Esophagus squamous epithelium (tissue), 4 donors: Measurements from ENCODE around the gene KCNH6.

Experiments
- POLR2A ChIP-seq, 4 donors: fragments of 450-650 bp; IDR thresholded peaks; one replicate each; pipeline ENCODE4 v1.6.1; 2017; ENCODE audit warnings: antibody characterized with exemption in 4 of 4, mild to moderate bottlenecking in 4 of 4, moderate library complexity in 3 of 4
- TF ChIP-seq, protein P1 (sequence below), 6 experiments: fragments of 450-650 bp in 4 of 6; fragments of 200-600 bp in 2 of 6; sonication (generic) in 2 of 6; IDR thresholded peaks; one replicate each; pipeline ENCODE4 v1.5.1; 2016 to 2019; ENCODE audit warnings: antibody characterized with exemption in 6 of 6, mild to moderate bottlenecking in 4 of 6, moderate library complexity in 4 of 6

DNA sequence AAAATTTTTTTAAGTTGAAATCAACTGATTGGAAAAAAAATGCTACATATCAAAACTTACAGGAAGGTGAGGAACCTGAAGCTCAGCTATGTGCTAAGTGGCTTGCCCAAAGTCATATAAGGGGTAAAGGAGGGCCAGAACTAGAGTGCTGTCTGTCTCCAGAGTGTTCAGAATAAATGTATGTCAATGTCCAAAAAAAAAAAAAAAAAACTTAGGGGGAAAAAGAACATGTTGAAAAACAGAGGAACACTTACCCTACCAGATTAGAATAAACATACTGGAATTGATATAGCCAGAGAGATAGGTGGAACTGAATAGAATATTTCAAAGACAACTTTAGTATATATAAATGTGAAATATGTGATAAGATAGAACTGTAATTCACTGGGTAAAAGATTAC lies 38.7 kb downstream of the KCNH6 start:
- TF ChIP-seq, protein P1, sequence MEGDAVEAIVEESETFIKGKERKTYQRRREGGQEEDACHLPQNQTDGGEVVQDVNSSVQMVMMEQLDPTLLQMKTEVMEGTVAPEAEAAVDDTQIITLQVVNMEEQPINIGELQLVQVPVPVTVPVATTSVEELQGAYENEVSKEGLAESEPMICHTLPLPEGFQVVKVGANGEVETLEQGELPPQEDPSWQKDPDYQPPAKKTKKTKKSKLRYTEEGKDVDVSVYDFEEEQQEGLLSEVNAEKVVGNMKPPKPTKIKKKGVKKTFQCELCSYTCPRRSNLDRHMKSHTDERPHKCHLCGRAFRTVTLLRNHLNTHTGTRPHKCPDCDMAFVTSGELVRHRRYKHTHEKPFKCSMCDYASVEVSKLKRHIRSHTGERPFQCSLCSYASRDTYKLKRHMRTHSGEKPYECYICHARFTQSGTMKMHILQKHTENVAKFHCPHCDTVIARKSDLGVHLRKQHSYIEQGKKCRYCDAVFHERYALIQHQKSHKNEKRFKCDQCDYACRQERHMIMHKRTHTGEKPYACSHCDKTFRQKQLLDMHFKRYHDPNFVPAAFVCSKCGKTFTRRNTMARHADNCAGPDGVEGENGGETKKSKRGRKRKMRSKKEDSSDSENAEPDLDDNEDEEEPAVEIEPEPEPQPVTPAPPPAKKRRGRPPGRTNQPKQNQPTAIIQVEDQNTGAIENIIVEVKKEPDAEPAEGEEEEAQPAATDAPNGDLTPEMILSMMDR (IDR thresholded peaks at IDR 0.05), result no peak
- no peak for TF ChIP-seq POLR2A (IDR thresholded peaks at IDR 0.05)
